GM12878 (cell line): ENCODE data around the gene LMX1B. TPM values are rescaled to one million over a fixed set of nuclear protein-coding genes. Genes with fewer than 3 reads are reported as not detected.

Experiments used
- ATAC-seq: fragments of 200-7000 bp; cut with Tn5 transposase; 3 replicates; pipeline ENCODE4 v1.9.1; 2020; ENCODE audit warnings: mild to moderate bottlenecking, moderate library complexity
- BruUV-seq: library from RNA; stranded (reverse); fragments of 400-500 nt; replicated peaks from 2 replicates; lab custom pipeline; 2021; lab: Mats Ljungman, UMichigan
- CTCF ChIA-PET: fragments of 300-600 bp; sonication (Branson Sonifier 250); formaldehyde crosslinking; extraction: SDS; loops from one replicate; lab custom pipeline; 2021; ENCODE audit warnings: inconsistent platforms; lab: Yijun Ruan, JAX
- POLR2A ChIA-PET: fragments of 350-600 bp; formaldehyde crosslinking; extraction: SDS; loops from one replicate; lab custom pipeline; 2021; ENCODE audit warnings: inconsistent platforms; lab: Charles Lee
- RAD21 ChIA-PET: fragments of 300-600 bp; sonication (Branson Sonifier 250); formaldehyde crosslinking; loops from one replicate; lab custom pipeline; 2023; ENCODE audit warnings: antibody characterized with exemption; ENCODE audit not compliant: unreplicated experiment; lab: Charles Lee
- SMC1A ChIA-PET: fragments of 300-600 bp; sonication (Branson Sonifier 250); formaldehyde crosslinking; loops from one replicate; lab custom pipeline; 2023; ENCODE audit not compliant: unreplicated experiment, uncharacterized antibody; lab: Charles Lee
- DNase-seq: peaks from one replicate; pipeline ENCODE4 v3.0.0-alpha.2; 2011; ENCODE audit warnings: low read depth, low spot score
- FAIRE-seq: peaks from 3 replicates; lab custom pipeline; 2011; peaks lifted over from hg19 to GRCh38; lab: Jason Lieb, UNC
- H2AFZ ChIP-seq: 2 replicates; pipeline ENCODE4 v1.6.0; 2011; ENCODE audit warnings: low read depth, low read length, control low read depth; ENCODE audit not compliant: control insufficient read depth
- H3K27ac ChIP-seq: 2 replicates; pipeline ENCODE4 v1.5.1; 2011; ENCODE audit warnings: control low read depth; ENCODE audit not compliant: control insufficient read depth, insufficient read depth
- H3K27me3 ChIP-seq, 2 experiments: replicated peaks in 1 of 2; 2 replicates each; pipeline versions ENCODE4 v1.6.0 to v1.6.1; 2011; ENCODE audit warnings: low read length in 1 of 2; ENCODE audit not compliant: control insufficient read depth in 2 of 2, insufficient read depth in 2 of 2
- H3K36me3 ChIP-seq, 2 experiments: 2 replicates each; pipeline ENCODE4 v1.5.1; 2011; ENCODE audit warnings: low read length in 1 of 2; ENCODE audit not compliant: control insufficient read depth in 2 of 2, insufficient read depth in 2 of 2
- H3K4me1 ChIP-seq: 2 replicates; pipeline ENCODE4 v1.6.1; 2011; ENCODE audit warnings: mild to moderate bottlenecking, low read length, moderate library complexity, mixed read lengths; ENCODE audit not compliant: control insufficient read depth, insufficient read depth
- H3K4me2 ChIP-seq: 2 replicates; pipeline ENCODE4 v1.6.0; 2011; ENCODE audit warnings: control low read depth; ENCODE audit not compliant: control insufficient read depth, insufficient read depth
- H3K4me3 ChIP-seq: fragments of 200-600 bp; sonication (generic); 2 replicates; pipeline ENCODE4 v1.5.1; 2016
- H3K79me2 ChIP-seq: 2 replicates; pipeline ENCODE4 v1.6.0; 2011; ENCODE audit warnings: low read length; ENCODE audit not compliant: control insufficient read depth, insufficient read depth
- H3K9ac ChIP-seq: 2 replicates; pipeline ENCODE4 v1.8.0; 2011; ENCODE audit warnings: low read length, control low read depth, mixed read lengths; ENCODE audit not compliant: control insufficient read depth, insufficient read depth
- H3K9me3 ChIP-seq: replicated peaks from 3 replicates; pipeline ENCODE4 v1.5.1; 2011; ENCODE audit warnings: mild to moderate bottlenecking, low read length; ENCODE audit not compliant: control insufficient read depth, insufficient read depth
- H4K20me1 ChIP-seq: 2 replicates; pipeline ENCODE4 v1.6.0; 2011; ENCODE audit not compliant: control insufficient read depth, insufficient read depth
- BMI1 ChIP-seq: fragments of 450-650 bp; IDR thresholded peaks from 2 replicates; pipeline ENCODE4 v1.6.1; 2016; ENCODE audit warnings: mild to moderate bottlenecking, moderate library complexity, borderline replicate concordance
- CREB1 ChIP-seq: IDR thresholded peaks from 2 replicates; pipeline ENCODE4 v1.6.1; 2012; ENCODE audit warnings: low read depth, mild to moderate bottlenecking, inconsistent platforms
- E2F4 ChIP-seq: IDR thresholded peaks from 2 replicates; pipeline ENCODE4 v1.6.1; 2012; ENCODE audit warnings: low read depth, low read length, improper control_type of control experiment
- MLLT1 ChIP-seq: fragments of 450-650 bp; IDR thresholded peaks from 2 replicates; pipeline ENCODE4 v1.6.1; 2016; ENCODE audit warnings: mild to moderate bottlenecking
- WGBS: methylation state at CpG from one replicate; pipeline ENCODE4 v1.1.6; 2016; ENCODE audit warnings: low lambda C conversion rate; ENCODE audit not compliant: insufficient replicate concordance, insufficient coverage; ENCODE audit errors: missing lambda C conversion rate; 5-methylcytosine and 5-hydroxymethylcytosine counted together
- in situ Hi-C: fragments of 300-500 bp; cut with MboI; formaldehyde crosslinking; loops from 9 replicates; pipeline ENCODE4 v1.14.3; 2018; ENCODE audit warnings: mixed read lengths
- intact Hi-C: fragments of 100-400 bp; cut with micrococcal nuclease; formaldehyde crosslinking; loops from one replicate; pipeline ENCODE4 v1.14.2; 2022; ENCODE audit not compliant: unreplicated experiment
- polyA plus RNA-seq, 11 experiments: library from polyadenylated mRNA; depleted of rRNA in 4 of 11; unstranded in 6 of 11; stranded (reverse) in 5 of 11; fragments of >200 nt; fragmentation: Nextera tagmentation in 4 of 11; fragmentation: Illumina TruSeq in 1 of 11; extraction: Ambion mirVana in 4 of 11; extraction: Trizol in 1 of 11; gene quantifications; 1 replicate in 1 of 11; 2 replicates in 10 of 11; pipeline versions ENCODE4 v1.2.1 to v1.2.3, GENCODE V29; 2011 to 2016; ENCODE audit warnings: inconsistent platforms in 2 of 11, missing spikeins in 2 of 11, low read depth in 1 of 11
- total RNA-seq, 4 experiments: library from RNA; depleted of rRNA in 3 of 4; stranded (reverse); fragments of >200 nt in 3 of 4; fragmentation: Illumina TruSeq in 1 of 4; extraction: Trizol in 1 of 4; gene quantifications; 2 replicates each; pipeline versions ENCODE4 v1.2.1 to v1.2.3, GENCODE V29; 2013 to 2021
- TF ChIP-seq, protein P1 (sequence below), 3 experiments: IDR thresholded peaks in 2 of 3; conservative IDR thresholded peaks in 1 of 3; 2 replicates each; pipeline ENCODE4 v1.5.1; 2011; ENCODE audit warnings: low read depth in 3 of 3, low read length in 3 of 3, mild to moderate bottlenecking in 3 of 3, control low read depth in 2 of 3, moderate library complexity in 2 of 3, inconsistent platforms in 1 of 3, mixed read lengths in 1 of 3; ENCODE audit not compliant: control insufficient read depth in 2 of 3, insufficient read depth in 1 of 3; ENCODE audit errors: extremely low read depth in 1 of 3
- TF ChIP-seq, protein P2 (sequence below): IDR thresholded peaks from 2 replicates; pipeline ENCODE4 v1.6.1; 2011; ENCODE audit warnings: low read depth, mild to moderate bottlenecking, low read length, moderate library complexity, borderline replicate concordance; ENCODE audit errors: extremely low read depth
- TF ChIP-seq, protein P3 (sequence below): IDR thresholded peaks from 2 replicates; pipeline ENCODE4 v1.6.1; 2012; ENCODE audit warnings: low read length, inconsistent platforms

LMX1B gene
- total and polyA plus RNA-seq, 10 of the 15 experiments (the other 5 are each of a cell fraction or from before 2014, with no cell fraction given): not detected

GRCh38 chr9:126678989-126679388 lies 65.3 kb downstream of the LMX1B start:
- ChIA-PET SMC1A (interaction anchor here (0.8 kb wide), 1 partner anchor 50 kb away, joined by 4 read pairs; no protein-coding TSS in a partner anchor), POLR2A (no interaction called here), RAD21 (no interaction called here), CTCF (interaction anchor here (1.3 to 3.1 kb wide), 3 partner anchors 11 to 180 kb away, joined by 4 to 9 read pairs (median 4); no protein-coding TSS in a partner anchor)
- Histone ChIP-seq H3K27me3 (peaks cover 20 to 22% of the 10 kb centered on the region in 2 experiments), H4K20me1 (no peaks in the 10 kb centered on the region), H2AFZ (no peak overlapping the region), H3K4me1 (no peaks in the 10 kb centered on the region), H3K36me3 (no peaks in the 10 kb centered on the region), H3K79me2 (no peaks in the 10 kb centered on the region), H3K9ac (no peak overlapping the region), H3K9me3 (no peaks in the 10 kb centered on the region), H3K4me2 (no peak overlapping the region), H3K4me3 (no peak overlapping the region), H3K27ac (no peak overlapping the region)
- ATAC-seq (no peak), FAIRE-seq (no peak), DNase-seq (no peak)
- in situ Hi-C loops: no loop called here
- no peak for TF ChIP-seq MLLT1
- TF ChIP-seq, protein P1, sequence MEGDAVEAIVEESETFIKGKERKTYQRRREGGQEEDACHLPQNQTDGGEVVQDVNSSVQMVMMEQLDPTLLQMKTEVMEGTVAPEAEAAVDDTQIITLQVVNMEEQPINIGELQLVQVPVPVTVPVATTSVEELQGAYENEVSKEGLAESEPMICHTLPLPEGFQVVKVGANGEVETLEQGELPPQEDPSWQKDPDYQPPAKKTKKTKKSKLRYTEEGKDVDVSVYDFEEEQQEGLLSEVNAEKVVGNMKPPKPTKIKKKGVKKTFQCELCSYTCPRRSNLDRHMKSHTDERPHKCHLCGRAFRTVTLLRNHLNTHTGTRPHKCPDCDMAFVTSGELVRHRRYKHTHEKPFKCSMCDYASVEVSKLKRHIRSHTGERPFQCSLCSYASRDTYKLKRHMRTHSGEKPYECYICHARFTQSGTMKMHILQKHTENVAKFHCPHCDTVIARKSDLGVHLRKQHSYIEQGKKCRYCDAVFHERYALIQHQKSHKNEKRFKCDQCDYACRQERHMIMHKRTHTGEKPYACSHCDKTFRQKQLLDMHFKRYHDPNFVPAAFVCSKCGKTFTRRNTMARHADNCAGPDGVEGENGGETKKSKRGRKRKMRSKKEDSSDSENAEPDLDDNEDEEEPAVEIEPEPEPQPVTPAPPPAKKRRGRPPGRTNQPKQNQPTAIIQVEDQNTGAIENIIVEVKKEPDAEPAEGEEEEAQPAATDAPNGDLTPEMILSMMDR (IDR thresholded peaks at IDR 0.05 in 2 of 3, conservative IDR thresholded peaks at IDR 0.05 in 1 of 3; ENCODE audit: control insufficient read depth in 2 of 3, extremely low read depth in 1 of 3, insufficient read depth in 1 of 3, low read depth in 3 of 3, low read length in 3 of 3): 0 out of 6 replicates have a peak, but pooled peaks of 1 of the 3 experiments have one; percentile 1
- WGBS: 55% methylated on average over 4 of the region's 4 CpGs
- BruUV-seq: no TSS peak
- intact Hi-C loops: no loop called here

DNA sequence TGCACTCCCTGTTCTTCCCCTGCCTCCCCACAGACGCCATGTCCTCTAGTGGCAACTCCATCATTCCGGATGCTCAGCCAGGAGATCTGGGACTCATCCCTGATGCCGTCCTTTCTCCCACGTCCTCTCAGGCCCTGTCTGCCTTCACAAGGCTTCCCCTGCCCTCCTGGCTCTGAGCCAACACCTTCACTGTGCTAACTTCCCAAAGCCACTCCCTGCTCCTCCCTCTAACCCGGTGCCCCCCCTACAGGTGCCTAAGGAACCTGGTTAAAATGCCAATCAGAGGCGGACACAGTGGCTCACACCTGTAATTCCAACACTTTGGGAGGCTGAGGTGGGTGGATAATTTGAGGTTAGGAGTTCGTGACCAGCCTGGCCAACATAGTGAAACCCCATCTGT lies 67.6 kb downstream of the LMX1B start:
- no peaks in the 10 kb centered on the region for H3K9me3 ChIP-seq
- TF ChIP-seq, protein P2, sequence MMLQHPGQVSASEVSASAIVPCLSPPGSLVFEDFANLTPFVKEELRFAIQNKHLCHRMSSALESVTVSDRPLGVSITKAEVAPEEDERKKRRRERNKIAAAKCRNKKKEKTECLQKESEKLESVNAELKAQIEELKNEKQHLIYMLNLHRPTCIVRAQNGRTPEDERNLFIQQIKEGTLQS: no peak
- TF ChIP-seq MLLT1 (no peak), E2F4 (no peak), CREB1 (no peak), BMI1 (no peak)
- TF ChIP-seq, protein P3, sequence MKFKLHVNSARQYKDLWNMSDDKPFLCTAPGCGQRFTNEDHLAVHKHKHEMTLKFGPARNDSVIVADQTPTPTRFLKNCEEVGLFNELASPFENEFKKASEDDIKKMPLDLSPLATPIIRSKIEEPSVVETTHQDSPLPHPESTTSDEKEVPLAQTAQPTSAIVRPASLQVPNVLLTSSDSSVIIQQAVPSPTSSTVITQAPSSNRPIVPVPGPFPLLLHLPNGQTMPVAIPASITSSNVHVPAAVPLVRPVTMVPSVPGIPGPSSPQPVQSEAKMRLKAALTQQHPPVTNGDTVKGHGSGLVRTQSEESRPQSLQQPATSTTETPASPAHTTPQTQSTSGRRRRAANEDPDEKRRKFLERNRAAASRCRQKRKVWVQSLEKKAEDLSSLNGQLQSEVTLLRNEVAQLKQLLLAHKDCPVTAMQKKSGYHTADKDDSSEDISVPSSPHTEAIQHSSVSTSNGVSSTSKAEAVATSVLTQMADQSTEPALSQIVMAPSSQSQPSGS: no peak

More for the DNA sequence above, 67.6 kb downstream of the LMX1B start:
- no peak overlapping the region for H3K4me2 ChIP-seq
- ATAC-seq (no peak), DNase-seq (no peak), FAIRE-seq (no peak)
- ChIA-PET SMC1A (no interaction called here), POLR2A (no interaction called here), RAD21 (no interaction called here), CTCF (no interaction called here)
- BruUV-seq: no TSS peak
- H3K79me2 ChIP-seq: no peaks in the 10 kb centered on the region
- H3K4me1 ChIP-seq: no peaks in the 10 kb centered on the region
- no peak overlapping the region for H2AFZ ChIP-seq
- H3K27ac ChIP-seq: no peak overlapping the region
- H3K4me3 ChIP-seq: no peak overlapping the region
- H3K36me3 ChIP-seq: no peaks in the 10 kb centered on the region
- intact Hi-C loops: no loop called here
- H3K9ac ChIP-seq: no peak overlapping the region
- peaks cover 16 to 22% of the 10 kb centered on the region in 2 experiments for H3K27me3 ChIP-seq
- in situ Hi-C loops: no loop called here
- 33% methylated on average over 7 of the region's 7 CpGs for WGBS
- H4K20me1 ChIP-seq: no peaks in the 10 kb centered on the region
